ENCODE data around the gene TMEM47. TPM values are rescaled to one million over a fixed set of nuclear protein-coding genes. Genes with fewer than 3 reads are reported as not detected.

Gene TMEM47
- total and polyA plus RNA-seq, 2 of the 4 experiments (the other 2 are of a cell fraction), result 51.5 to 105 TPM

DNA sequence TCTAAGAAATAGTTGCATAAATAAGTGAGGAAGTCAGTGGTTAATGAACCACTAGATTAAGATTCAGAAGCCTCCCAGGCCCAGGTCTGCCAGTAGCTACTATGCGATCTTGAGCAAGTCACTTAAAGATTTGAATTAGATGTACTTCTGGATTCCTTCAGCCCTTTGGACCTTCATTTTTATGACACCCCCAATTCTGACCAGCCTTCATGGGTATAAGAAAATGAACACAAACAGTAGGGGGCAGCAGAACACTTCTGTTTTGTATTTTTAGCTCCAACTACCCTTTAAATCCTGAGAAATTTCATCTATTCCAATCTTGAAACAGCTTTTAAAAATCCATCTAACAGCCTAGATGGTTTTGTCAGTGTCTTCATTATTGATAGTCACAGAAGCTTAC is 19.0 kb downstream of the TMEM47 start:
- in situ Hi-C loops (cut with MboI; ENCODE audit: low sequenced_read_pairs) (no loop called here), intact Hi-C loops (cut with micrococcal nuclease) (loop anchor here (5.0 kb wide), 1 partner anchor 279 kb away; no protein-coding TSS in a partner anchor)

More for the DNA sequence above, 19.0 kb downstream of the TMEM47 start:
- BruUV-seq (replicated peaks), result no TSS peak
- Histone ChIP-seq H3K23ac (ENCODE audit: low read depth, low read length) (no peak overlapping the region), H3K4me1 (ENCODE audit: control insufficient read depth, insufficient read depth, low read length) (peaks cover 5% of the 10 kb centered on the region), H3K9ac (ENCODE audit: low read depth, low read length) (no peak overlapping the region), H4K5ac (ENCODE audit: low read depth, low read length) (no peak overlapping the region), H3K18ac (ENCODE audit: low read depth, low read length) (no peak overlapping the region), H3K4me2 (ENCODE audit: low read depth, low read length) (no peak overlapping the region), H2BK120ac (ENCODE audit: low read depth, low read length) (no peak overlapping the region), H4K8ac (ENCODE audit: low read depth in 2 of 2, low read length in 2 of 2) (no peak overlapping the region), H2BK20ac (ENCODE audit: low read depth, low read length) (no peak overlapping the region), H3K56ac (ENCODE audit: extremely low read depth, insufficient read depth, low read length) (no peak overlapping the region), H3K9me3 (ENCODE audit: control insufficient read depth, insufficient read depth, low read length) (no peaks in the 10 kb centered on the region), H3K4me3 (ENCODE audit: insufficient read depth, low read depth, low read length) (no peak overlapping the region), H4K91ac (ENCODE audit: insufficient read depth, low read depth, low read length) (no peak overlapping the region), H3K9me1 (ENCODE audit: insufficient read depth, low read length) (0 out of 2 replicates have a peak, but pooled peaks cover 1% of the 10 kb centered on the region), H2AFZ (replicated peaks; ENCODE audit: low read length, poor library complexity) (no peak overlapping the region), H2BK5ac (ENCODE audit: low read depth, low read length, poor library complexity, severe bottlenecking) (no peak overlapping the region), H4K20me1 (ENCODE audit: insufficient read depth, low read length) (peaks cover 5% of the 10 kb centered on the region; the same call in 1 of the 2 replicates), H3K36me3 (ENCODE audit: control insufficient read depth, insufficient read depth, low read length) (peaks cover 4% of the 10 kb centered on the region), H2BK15ac (ENCODE audit: low read depth, low read length) (no peak overlapping the region), H3K4ac (ENCODE audit: low read depth, low read length) (no peak overlapping the region), H3K27ac (ENCODE audit: insufficient read depth, low read length) (no peak overlapping the region), H3K14ac (replicated peaks; ENCODE audit: low read depth, low read length) (no peak overlapping the region), H2AK5ac (ENCODE audit: low read depth, low read length) (no peak overlapping the region), H3K79me1 (ENCODE audit: low read depth in 1 of 2, low read length in 2 of 2) (peaks cover 0 to 3% of the 10 kb centered on the region in 2 experiments; a peak in 2 of 4 replicates), H3K27me3 (ENCODE audit: control insufficient read depth, insufficient read depth, low read length) (no peaks in the 10 kb centered on the region), H2AK9ac (replicated peaks; ENCODE audit: low read depth, low read length, poor library complexity) (no peak overlapping the region)
- ChIA-PET POLR2A (ENCODE audit: unreplicated experiment) (interaction anchor here (0.6 kb wide), 1 partner anchor 45 kb away, joined by 4 read pairs; no protein-coding TSS in a partner anchor), CTCF (interaction anchor here (0.5 to 1.2 kb wide), 4 partner anchors 9 to 227 kb away, joined by 3 to 4 read pairs (median 3); no protein-coding TSS in a partner anchor)
- dilution Hi-C loops (cut with HindIII; ENCODE audit: low sequenced_read_pairs, unreplicated experiment), result no loop called here
- no CpG with 5 or more reads among the region's 1 CpG for WGBS, 2 experiments (ENCODE audit: extremely low coverage in 2 of 2, insufficient read length in 1 of 2)
- DNase-seq (peak; percentile 54), ATAC-seq (ENCODE audit: low read depth) (peak; percentile 53)
- TF ChIP-seq RCOR1 (IDR thresholded peaks at IDR 0.05; ENCODE audit: insufficient replicate concordance, low read length) (no peak), MAZ (IDR thresholded peaks at IDR 0.05; ENCODE audit: borderline replicate concordance, low read depth, low read length) (no peak), BHLHE40 (IDR thresholded peaks at IDR 0.05; ENCODE audit: low read depth, low read length) (no peak), SMC3 (IDR thresholded peaks at IDR 0.05; ENCODE audit: low read depth, low read length) (peak; percentile 42), MXI1 (IDR thresholded peaks at IDR 0.05; ENCODE audit: borderline replicate concordance, low read depth, low read length) (no peak), RAD21 (IDR thresholded peaks at IDR 0.05; ENCODE audit: low read length) (peak; percentile 64)
- TF ChIP-seq, protein P1, sequence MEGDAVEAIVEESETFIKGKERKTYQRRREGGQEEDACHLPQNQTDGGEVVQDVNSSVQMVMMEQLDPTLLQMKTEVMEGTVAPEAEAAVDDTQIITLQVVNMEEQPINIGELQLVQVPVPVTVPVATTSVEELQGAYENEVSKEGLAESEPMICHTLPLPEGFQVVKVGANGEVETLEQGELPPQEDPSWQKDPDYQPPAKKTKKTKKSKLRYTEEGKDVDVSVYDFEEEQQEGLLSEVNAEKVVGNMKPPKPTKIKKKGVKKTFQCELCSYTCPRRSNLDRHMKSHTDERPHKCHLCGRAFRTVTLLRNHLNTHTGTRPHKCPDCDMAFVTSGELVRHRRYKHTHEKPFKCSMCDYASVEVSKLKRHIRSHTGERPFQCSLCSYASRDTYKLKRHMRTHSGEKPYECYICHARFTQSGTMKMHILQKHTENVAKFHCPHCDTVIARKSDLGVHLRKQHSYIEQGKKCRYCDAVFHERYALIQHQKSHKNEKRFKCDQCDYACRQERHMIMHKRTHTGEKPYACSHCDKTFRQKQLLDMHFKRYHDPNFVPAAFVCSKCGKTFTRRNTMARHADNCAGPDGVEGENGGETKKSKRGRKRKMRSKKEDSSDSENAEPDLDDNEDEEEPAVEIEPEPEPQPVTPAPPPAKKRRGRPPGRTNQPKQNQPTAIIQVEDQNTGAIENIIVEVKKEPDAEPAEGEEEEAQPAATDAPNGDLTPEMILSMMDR (conservative IDR thresholded peaks at IDR 0.05; ENCODE audit: low read depth, low read length), result peak; percentile 53

Measured in IMR-90 (cell line).